SU-DHL-6 (cell line): ENCODE data around the gene DAPK2.

ENCODE experiments used
- EZH2phosphoT487 ChIP-seq: fragments of 200-600 bp; sonication (generic), shearing (Covaris generic); conservative IDR thresholded peaks from 2 replicates; pipeline ENCODE4 v1.6.1; 2018; ENCODE audit warnings: mild to moderate bottlenecking, antibody characterized with exemption, low read length, moderate library complexity, mixed read lengths
- TF ChIP-seq, protein P1 (sequence below): fragments of 200-600 bp; sonication (generic); IDR thresholded peaks from one replicate; pipeline ENCODE4 v1.5.1; 2017; ENCODE audit warnings: antibody characterized with exemption, mild to moderate bottlenecking, low read length, moderate library complexity; ENCODE audit not compliant: insufficient read depth, poor library complexity, severe bottlenecking

DNA sequence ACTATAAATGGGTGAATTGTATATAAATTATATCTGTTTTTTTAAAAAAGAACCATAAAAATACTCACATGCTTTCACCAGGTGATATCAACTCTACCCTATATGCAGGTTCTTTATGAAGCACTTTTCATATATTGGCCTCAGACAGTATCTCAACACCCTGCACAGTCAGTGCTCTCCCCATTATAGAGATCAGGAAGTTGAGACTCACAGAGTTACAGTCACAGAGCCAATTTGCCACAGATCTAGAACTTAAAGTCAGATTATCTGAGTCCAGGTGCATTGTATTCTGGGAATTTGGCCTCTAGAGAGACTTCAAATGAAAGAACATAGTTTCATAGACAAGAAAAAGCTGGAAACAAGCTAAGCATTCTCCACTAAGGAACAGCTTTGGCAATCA lies 38.1 kb downstream of the DAPK2 start:
- TF ChIP-seq, protein P1, sequence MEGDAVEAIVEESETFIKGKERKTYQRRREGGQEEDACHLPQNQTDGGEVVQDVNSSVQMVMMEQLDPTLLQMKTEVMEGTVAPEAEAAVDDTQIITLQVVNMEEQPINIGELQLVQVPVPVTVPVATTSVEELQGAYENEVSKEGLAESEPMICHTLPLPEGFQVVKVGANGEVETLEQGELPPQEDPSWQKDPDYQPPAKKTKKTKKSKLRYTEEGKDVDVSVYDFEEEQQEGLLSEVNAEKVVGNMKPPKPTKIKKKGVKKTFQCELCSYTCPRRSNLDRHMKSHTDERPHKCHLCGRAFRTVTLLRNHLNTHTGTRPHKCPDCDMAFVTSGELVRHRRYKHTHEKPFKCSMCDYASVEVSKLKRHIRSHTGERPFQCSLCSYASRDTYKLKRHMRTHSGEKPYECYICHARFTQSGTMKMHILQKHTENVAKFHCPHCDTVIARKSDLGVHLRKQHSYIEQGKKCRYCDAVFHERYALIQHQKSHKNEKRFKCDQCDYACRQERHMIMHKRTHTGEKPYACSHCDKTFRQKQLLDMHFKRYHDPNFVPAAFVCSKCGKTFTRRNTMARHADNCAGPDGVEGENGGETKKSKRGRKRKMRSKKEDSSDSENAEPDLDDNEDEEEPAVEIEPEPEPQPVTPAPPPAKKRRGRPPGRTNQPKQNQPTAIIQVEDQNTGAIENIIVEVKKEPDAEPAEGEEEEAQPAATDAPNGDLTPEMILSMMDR, result no peak
- no peak for TF ChIP-seq EZH2phosphoT487
